Limb (tissue), 2 donors: ENCODE results near the gene IQCM.

Experiments used
- DNase-seq, 2 donors: peaks; one replicate each; pipeline ENCODE4 v3.0.0-alpha.2; 2016; ENCODE audit errors: extremely low spot score in 2 of 2

The IQCM gene

GRCh38 chr4:149306537-149306936 is 509.1 kb downstream of the IQCM start:
- no peak for DNase-seq
